Vagina (tissue), 2 donors: ENCODE results near the gene PLSCR2. TPM values are rescaled to one million over a fixed set of nuclear protein-coding genes. Genes with fewer than 3 reads are reported as not detected.
"Not testable (repeated sequence)": the region's sequence is repeated elsewhere in the genome, so short reads cannot be mapped to it uniquely, and the experiment has no call there.

Experiments used
- DNase-seq, 2 donors: peaks; one replicate each; pipeline ENCODE4 v3.0.0-alpha.2; 2017; ENCODE audit errors: extremely low spot score in 2 of 2
- H3K27ac ChIP-seq: fragments of 200-600 bp; sonication (generic); one replicate; pipeline ENCODE4 v1.5.1; 2019
- H3K27me3 ChIP-seq: fragments of 200-600 bp; sonication (generic); one replicate; pipeline ENCODE4 v1.5.1; 2019
- H3K36me3 ChIP-seq, 2 donors: fragments of 200-600 bp; sonication (generic); one replicate each; pipeline ENCODE4 v1.5.1; 2017 to 2019
- H3K4me1 ChIP-seq: fragments of 200-600 bp; sonication (generic); one replicate; pipeline ENCODE4 v1.5.1; 2019
- H3K4me3 ChIP-seq, 2 donors: fragments of 200-600 bp; sonication (generic); 1 replicate in 1 of 2; 2 replicates in 1 of 2; pipeline ENCODE4 v1.5.1; 2016 to 2019
- H3K9me3 ChIP-seq: fragments of 200-600 bp; sonication (generic); one replicate; pipeline ENCODE4 v1.5.1; 2019
- POLR2A ChIP-seq, 2 donors: fragments of 450-650 bp; IDR thresholded peaks; one replicate each; pipeline ENCODE4 v1.6.1; 2017; ENCODE audit warnings: antibody characterized with exemption in 2 of 2, mild to moderate bottlenecking in 2 of 2, moderate library complexity in 2 of 2
- POLR2AphosphoS5 ChIP-seq, 2 donors: sonication (generic); formaldehyde crosslinking; IDR thresholded peaks; one replicate each; pipeline ENCODE4 v1.9.0; 2017; ENCODE audit warnings: antibody characterized with exemption in 2 of 2, mild to moderate bottlenecking in 2 of 2, low read depth in 1 of 2; ENCODE audit not compliant: insufficient read depth in 1 of 2
- intact Hi-C: fragments of 100-400 bp; cut with DNase I; formaldehyde crosslinking; loops from one replicate; pipeline ENCODE4 v1.15.1; 2023
- total RNA-seq: library from RNA; depleted of rRNA; stranded (reverse); fragments of >200 nt; gene quantifications from one replicate; pipeline ENCODE4 v1.2.3, GENCODE V29; 2016
- TF ChIP-seq, protein P1 (sequence below), 3 experiments: fragments of 450-650 bp in 2 of 3; fragments of 200-600 bp in 1 of 3; sonication (generic) in 1 of 3; IDR thresholded peaks; one replicate each; pipeline ENCODE4 v1.5.1; 2017 to 2019; ENCODE audit warnings: antibody characterized with exemption in 3 of 3, mild to moderate bottlenecking in 2 of 3, moderate library complexity in 2 of 3

The PLSCR2 gene
- total RNA-seq, 1 donor from 2014 or later, result not detected

GRCh38 chr3:146501752-146502151 lies 32.4 kb upstream of the PLSCR2 start:
- intact Hi-C loops, result no loop called here
- Histone ChIP-seq H3K9me3 (no peaks in the 10 kb centered on the region), H3K4me1 (peaks cover 21% of the 10 kb centered on the region), H3K36me3 (no peaks in the 10 kb centered on the region), H3K4me3 (no peak overlapping the region), H3K27ac (no peak overlapping the region), H3K27me3 (no peaks in the 10 kb centered on the region)
- TF ChIP-seq, protein P1, sequence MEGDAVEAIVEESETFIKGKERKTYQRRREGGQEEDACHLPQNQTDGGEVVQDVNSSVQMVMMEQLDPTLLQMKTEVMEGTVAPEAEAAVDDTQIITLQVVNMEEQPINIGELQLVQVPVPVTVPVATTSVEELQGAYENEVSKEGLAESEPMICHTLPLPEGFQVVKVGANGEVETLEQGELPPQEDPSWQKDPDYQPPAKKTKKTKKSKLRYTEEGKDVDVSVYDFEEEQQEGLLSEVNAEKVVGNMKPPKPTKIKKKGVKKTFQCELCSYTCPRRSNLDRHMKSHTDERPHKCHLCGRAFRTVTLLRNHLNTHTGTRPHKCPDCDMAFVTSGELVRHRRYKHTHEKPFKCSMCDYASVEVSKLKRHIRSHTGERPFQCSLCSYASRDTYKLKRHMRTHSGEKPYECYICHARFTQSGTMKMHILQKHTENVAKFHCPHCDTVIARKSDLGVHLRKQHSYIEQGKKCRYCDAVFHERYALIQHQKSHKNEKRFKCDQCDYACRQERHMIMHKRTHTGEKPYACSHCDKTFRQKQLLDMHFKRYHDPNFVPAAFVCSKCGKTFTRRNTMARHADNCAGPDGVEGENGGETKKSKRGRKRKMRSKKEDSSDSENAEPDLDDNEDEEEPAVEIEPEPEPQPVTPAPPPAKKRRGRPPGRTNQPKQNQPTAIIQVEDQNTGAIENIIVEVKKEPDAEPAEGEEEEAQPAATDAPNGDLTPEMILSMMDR (IDR thresholded peaks at IDR 0.05), result no peak
- TF ChIP-seq POLR2AphosphoS5 (IDR thresholded peaks at IDR 0.05; ENCODE audit: insufficient read depth in 1 of 2, low read depth in 1 of 2) (no peak), POLR2A (IDR thresholded peaks at IDR 0.05) (no peak)
- no peak for DNase-seq

- Histone ChIP-seq H3K9me3 (no peaks in the 10 kb centered on the region), H3K4me1 (peaks cover 7% of the 10 kb centered on the region), H3K36me3 (no peaks in the 10 kb centered on the region), H3K27ac (no peak overlapping the region), H3K27me3 (no peaks in the 10 kb centered on the region), H3K4me3 (no peak overlapping the region)
- intact Hi-C loops, result no loop called here
- no peak for DNase-seq
- no peak for TF ChIP-seq POLR2AphosphoS5 (IDR thresholded peaks at IDR 0.05; ENCODE audit: insufficient read depth in 1 of 2, low read depth in 1 of 2)
Observed at GRCh38 chr3:146499701-146500100, 30.3 kb upstream of the PLSCR2 start.

- Histone ChIP-seq H3K4me3 (no peak overlapping the region), H3K27me3 (no peaks in the 10 kb centered on the region), H3K4me1 (no peaks in the 10 kb centered on the region), H3K9me3 (no peaks in the 10 kb centered on the region), H3K36me3 (no peaks in the 10 kb centered on the region), H3K27ac (no peak overlapping the region)
- no peak for TF ChIP-seq POLR2A (IDR thresholded peaks at IDR 0.05)
- TF ChIP-seq, protein P1 (IDR thresholded peaks at IDR 0.05), result no peak
- no peak for TF ChIP-seq POLR2AphosphoS5 (IDR thresholded peaks at IDR 0.05; ENCODE audit: insufficient read depth in 1 of 2, low read depth in 1 of 2)
- intact Hi-C loops, result no loop called here
- no peak for DNase-seq
Observed at GRCh38 chr3:146498002-146498736, 28.8 kb upstream of the PLSCR2 start.

DNA sequence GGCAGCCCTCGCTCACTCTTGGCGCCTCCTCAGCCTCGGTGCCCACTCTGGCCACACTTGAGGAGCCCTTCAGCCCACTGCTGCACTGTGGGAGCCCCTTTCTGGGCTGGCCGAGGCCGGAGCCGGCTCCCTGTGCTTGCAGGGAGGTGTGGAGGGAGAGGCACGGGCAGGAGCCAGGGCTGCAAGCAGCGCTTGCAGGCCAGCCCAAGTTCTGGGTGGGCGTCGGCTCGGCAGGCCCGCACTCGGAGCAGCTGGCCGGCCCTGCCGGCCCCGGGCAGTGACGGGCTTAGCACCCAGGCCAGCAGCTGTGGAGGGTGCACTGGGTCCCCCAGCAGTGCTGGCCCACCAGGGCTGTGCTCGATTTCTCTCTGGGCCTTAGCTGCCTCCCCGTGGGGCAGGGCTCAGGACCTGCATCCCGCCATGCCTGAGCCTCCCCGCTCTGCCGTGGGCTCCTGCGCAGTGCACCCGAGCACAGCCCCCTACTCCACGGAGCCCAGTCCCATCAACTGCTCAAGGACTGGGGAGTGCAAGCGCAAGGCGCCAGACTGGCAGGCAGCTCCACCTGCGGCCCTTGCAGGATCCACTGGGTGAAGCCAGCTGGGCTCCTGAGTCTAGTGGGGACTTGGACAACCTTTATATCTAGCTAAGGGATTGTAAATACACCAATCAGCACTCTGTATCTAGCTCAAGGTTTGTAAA lies 27.9 kb upstream of the PLSCR2 start:
- not testable (repeated sequence) for H3K27ac ChIP-seq, H3K36me3 ChIP-seq, H3K4me1 ChIP-seq

DNA sequence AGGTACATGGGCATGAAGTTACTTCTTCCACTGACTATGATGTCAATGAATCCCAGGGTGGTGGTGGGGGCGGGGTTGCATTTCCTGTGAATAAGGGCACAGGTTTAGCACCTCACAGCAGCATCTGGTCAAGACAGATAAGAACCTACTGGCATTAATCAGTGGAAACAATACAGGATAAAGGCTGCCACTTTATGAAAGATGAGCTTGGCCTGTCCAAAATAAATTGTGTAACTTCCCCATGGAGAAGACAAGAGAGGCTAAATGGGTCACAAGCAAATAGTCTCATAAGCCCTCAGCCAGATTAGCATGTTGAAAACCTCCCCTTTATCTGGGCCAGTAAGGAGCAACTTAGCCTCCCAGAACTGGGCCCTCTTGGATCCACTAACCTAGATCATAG lies 27.4 kb upstream of the PLSCR2 start:
- no peaks in the 10 kb centered on the region for H3K27me3 ChIP-seq
- no peak for DNase-seq
- intact Hi-C loops, result no loop called here

More for the DNA sequence above, 27.9 kb upstream of the PLSCR2 start:
- intact Hi-C loops, H3K27me3 ChIP-seq, DNase-seq, H3K9me3 ChIP-seq, H3K4me3 ChIP-seq: not testable (repeated sequence)

More for the DNA sequence above, 27.4 kb upstream of the PLSCR2 start:
- TF ChIP-seq, protein P1 (IDR thresholded peaks at IDR 0.05), result no peak
- Histone ChIP-seq H3K4me1 (no peaks in the 10 kb centered on the region), H3K4me3 (no peak overlapping the region), H3K36me3 (no peaks in the 10 kb centered on the region), H3K9me3 (no peaks in the 10 kb centered on the region), H3K27ac (no peak overlapping the region)
